Liver (tissue), 9 donors: ENCODE results near the gene SLCO4C1. TPM values are rescaled to one million over a fixed set of nuclear protein-coding genes. Genes with fewer than 3 reads are reported as not detected.
A peak's percentile ranks its signal among the peaks of the same experiment; 100 is the strongest.

Experiments used
- DNase-seq: peaks from one replicate; pipeline ENCODE4 v3.0.0-alpha.2; 2017; ENCODE audit warnings: low spot score
- H3K27ac ChIP-seq, 2 donors: one replicate each; pipeline ENCODE4 v1.7.0; 2013; ENCODE audit warnings: inconsistent platforms in 2 of 2, low read length in 2 of 2, control low read depth in 1 of 2, low read depth in 1 of 2, mild to moderate bottlenecking in 1 of 2
- H3K27me3 ChIP-seq, 4 donors: one replicate each; pipeline versions ENCODE4 v1.6.1 to v1.7.0; 2013; ENCODE audit warnings: low read length in 3 of 4, inconsistent platforms in 1 of 4, mild to moderate bottlenecking in 1 of 4, moderate library complexity in 1 of 4; ENCODE audit not compliant: control insufficient read depth in 4 of 4, insufficient read depth in 4 of 4
- H3K36me3 ChIP-seq, 4 donors: one replicate each; pipeline versions ENCODE4 v1.6.1 to v1.7.0; 2013; ENCODE audit warnings: low read length in 3 of 4, mild to moderate bottlenecking in 3 of 4, low read depth in 1 of 4, moderate library complexity in 1 of 4; ENCODE audit not compliant: control insufficient read depth in 4 of 4, insufficient read depth in 3 of 4
- H3K4me1 ChIP-seq, 4 donors: one replicate each; pipeline versions ENCODE4 v1.6.1 to v1.7.0; 2013; ENCODE audit warnings: low read length in 3 of 4, mild to moderate bottlenecking in 3 of 4, moderate library complexity in 1 of 4; ENCODE audit not compliant: control insufficient read depth in 4 of 4, insufficient read depth in 4 of 4
- H3K4me3 ChIP-seq, 3 donors: one replicate each; pipeline versions ENCODE4 v1.6.1 to v1.7.0; 2013; ENCODE audit warnings: low read length in 3 of 3, control low read depth in 1 of 3, low read depth in 1 of 3, mild to moderate bottlenecking in 1 of 3
- H3K9ac ChIP-seq, 2 donors: one replicate each; pipeline ENCODE4 v1.7.0; 2013; ENCODE audit warnings: low read length in 2 of 2, mild to moderate bottlenecking in 2 of 2, moderate library complexity in 2 of 2, control low read depth in 1 of 2, low read depth in 1 of 2
- H3K9me3 ChIP-seq, 4 donors: one replicate each; pipeline versions ENCODE4 v1.6.1 to v1.7.0; 2013; ENCODE audit warnings: low read length in 3 of 4; ENCODE audit not compliant: control insufficient read depth in 4 of 4
- EGR1 ChIP-seq, 2 donors: IDR thresholded peaks; 2 replicates each; pipeline ENCODE4 v1.6.1; 2016 to 2018; ENCODE audit warnings: antibody characterized with exemption in 2 of 2, low read depth in 2 of 2
- FOXA1 ChIP-seq: IDR thresholded peaks from 2 replicates; pipeline ENCODE4 v1.6.1; 2016; ENCODE audit warnings: antibody characterized with exemption
- FOXA2 ChIP-seq: IDR thresholded peaks from 2 replicates; pipeline ENCODE4 v1.6.1; 2016; ENCODE audit warnings: antibody characterized with exemption
- HNF4A ChIP-seq, 2 donors: conservative IDR thresholded peaks; 2 replicates each; pipeline ENCODE4 v1.6.1; 2016; ENCODE audit warnings: antibody characterized with exemption in 2 of 2, mild to moderate bottlenecking in 2 of 2
- HNF4G ChIP-seq: IDR thresholded peaks from 2 replicates; pipeline ENCODE4 v1.6.1; 2016; ENCODE audit warnings: antibody characterized with exemption
- JUND ChIP-seq, 2 donors: IDR thresholded peaks; 2 replicates each; pipeline ENCODE4 v1.6.1; 2016; ENCODE audit warnings: antibody characterized with exemption in 2 of 2
- NR2F2 ChIP-seq: IDR thresholded peaks from 2 replicates; pipeline ENCODE4 v1.6.1; 2016; ENCODE audit warnings: antibody characterized with exemption
- RAD21 ChIP-seq, 2 donors: IDR thresholded peaks; 2 replicates each; pipeline ENCODE4 v1.6.1; 2016; ENCODE audit warnings: antibody characterized with exemption in 2 of 2, mild to moderate bottlenecking in 2 of 2
- RXRA ChIP-seq, 2 donors: IDR thresholded peaks; 2 replicates each; pipeline ENCODE4 v1.6.1; 2017 to 2018; ENCODE audit warnings: antibody characterized with exemption in 2 of 2, mild to moderate bottlenecking in 1 of 2
- SP1 ChIP-seq: IDR thresholded peaks from 2 replicates; pipeline ENCODE4 v1.6.1; 2018; ENCODE audit warnings: antibody characterized with exemption, mild to moderate bottlenecking
- YY1 ChIP-seq: IDR thresholded peaks from 2 replicates; pipeline ENCODE4 v1.6.1; 2016; ENCODE audit warnings: antibody characterized with exemption, mild to moderate bottlenecking
- WGBS: extraction: QIAGEN DNeasy Blood & Tissue Kit; methylation state at CpG from one replicate; pipeline ENCODE4 v1.1.7; 2013; 5-methylcytosine and 5-hydroxymethylcytosine counted together
- polyA plus RNA-seq, 2 donors: library from polyadenylated mRNA; stranded (reverse) in 1 of 2; unstranded in 1 of 2; fragments of 200-250 nt in 1 of 2; fragments of >200 nt in 1 of 2; fragmentation: Nextera tagmentation in 1 of 2; extraction: Ambion mirVana in 1 of 2; gene quantifications; one replicate each; pipeline versions ENCODE4 v1.2.1 to v1.2.3, GENCODE V29; 2013 to 2015
- total RNA-seq, 2 donors: library from RNA; depleted of rRNA; stranded (reverse); fragments of >200 nt; gene quantifications; one replicate each; pipeline ENCODE4 v1.2.3, GENCODE V29; 2014
- TF ChIP-seq, protein P1 (sequence below): fragments of 150-350 bp; IDR thresholded peaks from 2 replicates; pipeline ENCODE4 v1.5.1; 2017; ENCODE audit warnings: improper control_type of control experiment, low read depth, low read length; ENCODE audit not compliant: missing input control
- TF ChIP-seq, protein P2 (sequence below): IDR thresholded peaks from 2 replicates; pipeline ENCODE4 v1.6.1; 2016; ENCODE audit warnings: antibody characterized with exemption
- TF ChIP-seq, protein P3 (sequence below): IDR thresholded peaks from 2 replicates; pipeline ENCODE4 v1.6.1; 2016; ENCODE audit warnings: antibody characterized with exemption, mild to moderate bottlenecking
- donor health status: healthy.
- donor health status: healthy.
- donor health status: healthy.
- donor health status: healthy.
- donor health status: healthy.

The SLCO4C1 gene
- total and polyA plus RNA-seq, 4 donors = 2.0 to 29.4 (median 3.3) TPM

DNA sequence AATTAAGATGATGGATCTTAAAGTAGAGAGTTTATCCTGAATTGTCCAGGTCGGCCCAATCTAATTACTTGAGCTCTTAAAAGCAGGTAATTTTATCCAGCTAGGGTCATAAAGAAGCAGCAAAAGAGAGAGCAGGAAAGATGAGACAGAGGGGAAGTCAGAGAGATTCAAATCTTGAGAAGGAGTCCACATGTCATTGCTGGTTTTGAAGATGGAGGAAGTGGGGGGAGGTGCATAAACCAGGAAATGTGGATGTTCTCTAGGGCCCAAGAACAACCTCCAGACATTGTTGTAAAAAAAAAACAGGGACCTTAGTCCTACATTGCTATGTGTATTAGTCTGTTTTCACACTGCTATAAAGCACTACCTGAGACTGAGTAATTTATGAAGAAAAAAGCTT lies 66.4 kb downstream of the SLCO4C1 start:
- Histone ChIP-seq H3K4me1 (no peaks in the 10 kb centered on the region), H3K9ac (no peak overlapping the region), H3K4me3 (no peak overlapping the region), H3K36me3 (no peaks in the 10 kb centered on the region), H3K9me3 (no peaks in the 10 kb centered on the region), H3K27ac (no peak overlapping the region), H3K27me3 (no peaks in the 10 kb centered on the region)
- WGBS = 83% methylated on average over 1 of the region's 1 CpG
- no peak for DNase-seq
- TF ChIP-seq FOXA1 (no peak), YY1 (no peak), EGR1 (IDR thresholded peaks at IDR 0.05; ENCODE audit: low read depth in 2 of 2) (no peak)

DNA sequence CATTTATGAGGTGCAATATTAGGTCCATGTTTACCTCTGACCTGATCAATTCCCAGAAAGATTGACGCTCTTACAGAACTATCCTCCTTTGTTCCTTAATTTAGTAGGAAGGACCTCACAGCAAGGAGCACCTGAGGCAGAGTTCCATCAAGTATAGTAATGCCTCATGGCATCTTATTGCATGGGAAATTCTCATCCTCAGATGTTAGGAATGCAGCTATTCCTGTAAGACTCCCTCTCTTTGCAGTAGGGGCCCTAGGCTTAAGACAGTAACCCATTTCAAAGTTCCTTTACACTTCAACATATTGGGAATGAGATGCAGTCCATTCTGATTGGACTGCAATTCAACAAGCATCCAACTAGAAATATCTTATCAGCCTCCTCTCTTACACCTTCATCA lies 69.8 kb downstream of the SLCO4C1 start:
- H3K27me3 ChIP-seq = no peaks in the 10 kb centered on the region
- no peak overlapping the region for H3K27ac ChIP-seq
- peaks cover 0 to 3% (median 1%) of the 10 kb centered on the region in 4 donors for H3K9me3 ChIP-seq
- no peaks in the 10 kb centered on the region for H3K36me3 ChIP-seq
- no peak overlapping the region for H3K4me3 ChIP-seq
- WGBS = 89% methylated on average over 1 of the region's 1 CpG
- TF ChIP-seq SP1 (no peak), FOXA1 (no peak), FOXA2 (no peak), NR2F2 (no peak)
- DNase-seq = no peak
- H3K9ac ChIP-seq = no peak overlapping the region
- H3K4me1 ChIP-seq = peaks cover 2 to 10% (median 7%) of the 10 kb centered on the region in 4 donors

DNA sequence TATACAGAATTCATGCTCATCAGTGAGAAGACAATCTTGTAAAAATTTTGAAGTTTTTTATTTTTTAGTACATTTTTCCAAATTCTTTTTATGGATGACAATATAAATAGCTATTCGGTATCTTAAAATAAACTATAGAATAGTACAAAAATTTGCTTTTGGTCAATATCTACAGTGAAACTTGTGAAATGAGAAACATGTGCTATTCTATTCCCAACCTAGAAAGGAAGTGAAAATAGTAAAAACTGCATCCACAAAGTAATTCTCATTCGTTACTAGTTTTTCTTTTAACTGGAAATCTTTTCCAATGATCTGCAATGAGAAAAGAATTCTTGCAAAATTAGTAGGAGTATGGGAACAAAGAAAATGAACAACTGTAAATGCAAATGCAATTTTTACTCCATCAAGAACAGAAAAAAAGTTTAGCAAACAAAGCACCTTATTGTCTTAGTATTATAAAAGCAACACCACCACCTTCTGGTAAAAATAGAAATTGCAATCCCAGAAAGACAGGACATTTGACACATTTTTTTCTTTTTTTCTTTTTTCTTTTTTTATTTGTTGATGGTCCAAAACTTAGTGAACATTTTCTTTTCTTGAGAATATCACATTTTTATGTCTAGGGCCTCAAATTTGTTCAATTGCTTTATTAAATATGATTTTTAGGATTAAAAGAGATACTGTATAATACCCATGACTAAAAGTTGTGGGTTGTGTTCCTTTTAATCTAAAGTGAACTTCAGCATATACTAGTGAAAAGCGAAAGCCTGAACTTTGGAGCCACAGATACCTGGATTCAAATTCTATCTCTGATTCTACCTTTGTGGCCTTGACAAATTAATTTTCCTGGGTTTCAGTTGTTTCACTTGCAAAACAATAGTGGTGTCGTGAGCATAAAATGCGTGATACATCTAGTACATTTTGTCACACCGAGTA lies 72.3 kb downstream of the SLCO4C1 start:
- 48% methylated on average over 6 of the region's 6 CpGs for WGBS
- Histone ChIP-seq H3K4me1 (peaks cover 2 to 10% (median 7%) of the 10 kb centered on the region in 4 donors), H3K9ac (no peak overlapping the region), H3K27me3 (no peaks in the 10 kb centered on the region), H3K4me3 (no peak overlapping the region), H3K27ac (no peak overlapping the region), H3K9me3 (peaks cover 0 to 3% (median 3%) of the 10 kb centered on the region in 4 donors), H3K36me3 (no peaks in the 10 kb centered on the region)
- TF ChIP-seq JUND (IDR thresholded peaks at IDR 0.05) = no peak
- TF ChIP-seq RAD21 (IDR thresholded peaks at IDR 0.05) = peak; percentile 80 to 81
- TF ChIP-seq, protein P1, sequence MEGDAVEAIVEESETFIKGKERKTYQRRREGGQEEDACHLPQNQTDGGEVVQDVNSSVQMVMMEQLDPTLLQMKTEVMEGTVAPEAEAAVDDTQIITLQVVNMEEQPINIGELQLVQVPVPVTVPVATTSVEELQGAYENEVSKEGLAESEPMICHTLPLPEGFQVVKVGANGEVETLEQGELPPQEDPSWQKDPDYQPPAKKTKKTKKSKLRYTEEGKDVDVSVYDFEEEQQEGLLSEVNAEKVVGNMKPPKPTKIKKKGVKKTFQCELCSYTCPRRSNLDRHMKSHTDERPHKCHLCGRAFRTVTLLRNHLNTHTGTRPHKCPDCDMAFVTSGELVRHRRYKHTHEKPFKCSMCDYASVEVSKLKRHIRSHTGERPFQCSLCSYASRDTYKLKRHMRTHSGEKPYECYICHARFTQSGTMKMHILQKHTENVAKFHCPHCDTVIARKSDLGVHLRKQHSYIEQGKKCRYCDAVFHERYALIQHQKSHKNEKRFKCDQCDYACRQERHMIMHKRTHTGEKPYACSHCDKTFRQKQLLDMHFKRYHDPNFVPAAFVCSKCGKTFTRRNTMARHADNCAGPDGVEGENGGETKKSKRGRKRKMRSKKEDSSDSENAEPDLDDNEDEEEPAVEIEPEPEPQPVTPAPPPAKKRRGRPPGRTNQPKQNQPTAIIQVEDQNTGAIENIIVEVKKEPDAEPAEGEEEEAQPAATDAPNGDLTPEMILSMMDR = peak; percentile 85
- DNase-seq = no peak

DNA sequence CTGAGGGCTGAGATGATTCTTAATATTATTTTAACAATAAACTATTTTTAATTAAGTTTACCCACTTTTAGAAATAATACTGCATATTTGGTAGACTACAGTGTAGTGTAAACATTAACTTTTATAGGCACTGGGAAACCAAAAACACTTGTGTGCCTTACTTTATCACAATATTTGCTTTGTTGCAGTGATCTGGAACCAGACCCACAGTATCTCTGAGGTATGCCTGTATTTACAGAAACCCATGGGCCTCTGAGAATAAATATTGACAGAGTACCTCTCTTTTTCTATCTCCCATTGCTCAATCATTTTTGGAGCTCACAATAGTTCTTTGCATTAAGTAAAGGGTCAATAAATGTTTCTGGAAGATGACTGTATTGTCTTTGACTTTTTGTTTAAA lies 73.3 kb downstream of the SLCO4C1 start:
- H3K27ac ChIP-seq = no peak overlapping the region
- peaks cover 2 to 10% (median 7%) of the 10 kb centered on the region in 4 donors for H3K4me1 ChIP-seq
- H3K27me3 ChIP-seq = no peaks in the 10 kb centered on the region
- no peak overlapping the region for H3K9ac ChIP-seq
- peaks cover 0 to 3% (median 3%) of the 10 kb centered on the region in 4 donors for H3K9me3 ChIP-seq
- DNase-seq = no peak
- H3K4me3 ChIP-seq = no peak overlapping the region
- H3K36me3 ChIP-seq = no peaks in the 10 kb centered on the region
- TF ChIP-seq, protein P2, sequence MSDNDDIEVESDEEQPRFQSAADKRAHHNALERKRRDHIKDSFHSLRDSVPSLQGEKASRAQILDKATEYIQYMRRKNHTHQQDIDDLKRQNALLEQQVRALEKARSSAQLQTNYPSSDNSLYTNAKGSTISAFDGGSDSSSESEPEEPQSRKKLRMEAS = peak; percentile 32
- no peak for TF ChIP-seq NR2F2
- no peak for TF ChIP-seq HNF4G
- TF ChIP-seq JUND (IDR thresholded peaks at IDR 0.05) = peak; percentile 22 to 39
- TF ChIP-seq YY1 = peak; percentile 43
- TF ChIP-seq FOXA1 = peak; percentile 99
- TF ChIP-seq, protein P3, sequence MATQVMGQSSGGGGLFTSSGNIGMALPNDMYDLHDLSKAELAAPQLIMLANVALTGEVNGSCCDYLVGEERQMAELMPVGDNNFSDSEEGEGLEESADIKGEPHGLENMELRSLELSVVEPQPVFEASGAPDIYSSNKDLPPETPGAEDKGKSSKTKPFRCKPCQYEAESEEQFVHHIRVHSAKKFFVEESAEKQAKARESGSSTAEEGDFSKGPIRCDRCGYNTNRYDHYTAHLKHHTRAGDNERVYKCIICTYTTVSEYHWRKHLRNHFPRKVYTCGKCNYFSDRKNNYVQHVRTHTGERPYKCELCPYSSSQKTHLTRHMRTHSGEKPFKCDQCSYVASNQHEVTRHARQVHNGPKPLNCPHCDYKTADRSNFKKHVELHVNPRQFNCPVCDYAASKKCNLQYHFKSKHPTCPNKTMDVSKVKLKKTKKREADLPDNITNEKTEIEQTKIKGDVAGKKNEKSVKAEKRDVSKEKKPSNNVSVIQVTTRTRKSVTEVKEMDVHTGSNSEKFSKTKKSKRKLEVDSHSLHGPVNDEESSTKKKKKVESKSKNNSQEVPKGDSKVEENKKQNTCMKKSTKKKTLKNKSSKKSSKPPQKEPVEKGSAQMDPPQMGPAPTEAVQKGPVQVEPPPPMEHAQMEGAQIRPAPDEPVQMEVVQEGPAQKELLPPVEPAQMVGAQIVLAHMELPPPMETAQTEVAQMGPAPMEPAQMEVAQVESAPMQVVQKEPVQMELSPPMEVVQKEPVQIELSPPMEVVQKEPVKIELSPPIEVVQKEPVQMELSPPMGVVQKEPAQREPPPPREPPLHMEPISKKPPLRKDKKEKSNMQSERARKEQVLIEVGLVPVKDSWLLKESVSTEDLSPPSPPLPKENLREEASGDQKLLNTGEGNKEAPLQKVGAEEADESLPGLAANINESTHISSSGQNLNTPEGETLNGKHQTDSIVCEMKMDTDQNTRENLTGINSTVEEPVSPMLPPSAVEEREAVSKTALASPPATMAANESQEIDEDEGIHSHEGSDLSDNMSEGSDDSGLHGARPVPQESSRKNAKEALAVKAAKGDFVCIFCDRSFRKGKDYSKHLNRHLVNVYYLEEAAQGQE = peak; percentile 38
- TF ChIP-seq SP1 = peak; percentile 48
- TF ChIP-seq RXRA (IDR thresholded peaks at IDR 0.05) = peak; percentile 17 to 68
- TF ChIP-seq HNF4A (conservative IDR thresholded peaks at IDR 0.05) = peak; percentile 31 to 70
- TF ChIP-seq, protein P1 = no peak
- no peak for TF ChIP-seq EGR1 (IDR thresholded peaks at IDR 0.05; ENCODE audit: low read depth in 2 of 2)
